ENCODE results near the gene INPP5D. TPM values are rescaled to one million over a fixed set of nuclear protein-coding genes. Genes with fewer than 3 reads are reported as not detected.

The INPP5D gene
- total and polyA plus RNA-seq, 2 donors (not counting 1 experiment from before 2014, with no cell fraction given), result 152 to 444 TPM

GRCh38 chr2:233125455-233126065 is 65.4 kb downstream of the INPP5D start:
- Mint-ChIP-seq H3K4me1 (peaks cover 51% of the 10 kb centered on the region), H3K9me3 (ENCODE audit: insufficient read depth) (no peaks in the 10 kb centered on the region), H3K27me3 (no peaks in the 10 kb centered on the region), H3K4me3 (no peak overlapping the region), H3K27ac (peak overlapping the region; percentile 95)
- POLR2A ChIA-PET, result interaction anchor here (1.1 to 4.6 kb wide), 4 partner anchors 25 to 65 kb away, joined by 5 to 39 read pairs (median 29); partner anchors contain the start of gene INPP5D
- WGBS (ENCODE audit: insufficient coverage), result 96% methylated on average over 20 of the region's 20 CpGs
- Histone ChIP-seq H3K27ac (ENCODE audit: low read length in 2 of 2) (peak overlapping the region; percentile 80 to 97), H3K9ac (ENCODE audit: low read length) (no peak overlapping the region), H3K79me2 (ENCODE audit: control insufficient read depth, insufficient read depth, low read length) (peaks cover 97% of the 10 kb centered on the region), H3K4me1 (ENCODE audit: control insufficient read depth in 2 of 2, insufficient read depth in 2 of 2, low read length in 2 of 2) (peaks cover 37 to 53% of the 10 kb centered on the region in 2 donors), H3K9me3 (ENCODE audit: control extremely low read depth in 1 of 3, control insufficient read depth in 2 of 3, insufficient read depth in 1 of 3, low read length in 2 of 3) (peaks cover 0 to under 1% (median 0%) of the 10 kb centered on the region in 3 donors), H3K4me3 (ENCODE audit: control extremely low read depth in 1 of 5, extremely low read depth in 1 of 5, insufficient read depth in 1 of 5, low read depth in 2 of 5, low read length in 4 of 5) (no peak overlapping the region), H3K27me3 (replicated peaks in 1 of 4; ENCODE audit: control extremely low read depth in 1 of 4, control insufficient read depth in 3 of 4, insufficient read depth in 4 of 4, low read length in 3 of 4) (no peaks in the 10 kb centered on the region), H3K4me2 (replicated peaks; ENCODE audit: low read depth, low read length, poor library complexity, severe bottlenecking) (peak overlapping the region; percentile 68), H3K36me3 (replicated peaks in 1 of 2; ENCODE audit: control extremely low read depth in 1 of 2, control insufficient read depth in 1 of 2, extremely low read depth in 1 of 2, insufficient read depth in 2 of 2, low read length in 1 of 2) (peaks cover 10 to 90% of the 10 kb centered on the region in 2 experiments), H4K20me1 (ENCODE audit: control insufficient read depth, insufficient read depth, low read length, poor library complexity, severe bottlenecking) (peaks cover 81% of the 10 kb centered on the region), H2AFZ (ENCODE audit: insufficient read depth, low read depth, low read length, poor library complexity, severe bottlenecking) (no peak overlapping the region)
- TF ChIP-seq, protein P1, sequence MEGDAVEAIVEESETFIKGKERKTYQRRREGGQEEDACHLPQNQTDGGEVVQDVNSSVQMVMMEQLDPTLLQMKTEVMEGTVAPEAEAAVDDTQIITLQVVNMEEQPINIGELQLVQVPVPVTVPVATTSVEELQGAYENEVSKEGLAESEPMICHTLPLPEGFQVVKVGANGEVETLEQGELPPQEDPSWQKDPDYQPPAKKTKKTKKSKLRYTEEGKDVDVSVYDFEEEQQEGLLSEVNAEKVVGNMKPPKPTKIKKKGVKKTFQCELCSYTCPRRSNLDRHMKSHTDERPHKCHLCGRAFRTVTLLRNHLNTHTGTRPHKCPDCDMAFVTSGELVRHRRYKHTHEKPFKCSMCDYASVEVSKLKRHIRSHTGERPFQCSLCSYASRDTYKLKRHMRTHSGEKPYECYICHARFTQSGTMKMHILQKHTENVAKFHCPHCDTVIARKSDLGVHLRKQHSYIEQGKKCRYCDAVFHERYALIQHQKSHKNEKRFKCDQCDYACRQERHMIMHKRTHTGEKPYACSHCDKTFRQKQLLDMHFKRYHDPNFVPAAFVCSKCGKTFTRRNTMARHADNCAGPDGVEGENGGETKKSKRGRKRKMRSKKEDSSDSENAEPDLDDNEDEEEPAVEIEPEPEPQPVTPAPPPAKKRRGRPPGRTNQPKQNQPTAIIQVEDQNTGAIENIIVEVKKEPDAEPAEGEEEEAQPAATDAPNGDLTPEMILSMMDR (IDR thresholded peaks at IDR 0.05), result no peak
- TF ChIP-seq EZH2 (IDR thresholded peaks at IDR 0.05; ENCODE audit: borderline replicate concordance, insufficient read depth, low read depth, low read length, poor library complexity, severe bottlenecking), result no peak
- intact Hi-C loops (cut with micrococcal nuclease), result loop anchor here (2.0 kb wide), 2 partner anchors 17 to 33 kb away; no protein-coding TSS in a partner anchor
- CTCF ChIA-PET, result interaction anchor here (1.0 to 3.2 kb wide), 6 partner anchors 26 to 72 kb away, joined by 3 to 26 read pairs (median 10); partner anchors contain the start of gene INPP5D
- ATAC-seq (ENCODE audit: low read depth), result no peak
- no peak for DNase-seq
